HL-60 (cell line): ENCODE results near the gene PTCHD4.

ENCODE experiments used
- GABPA ChIP-seq: IDR thresholded peaks from 2 replicates; pipeline ENCODE4 v1.6.1; 2012; ENCODE audit warnings: low read depth
- POLR2AphosphoS5 ChIP-seq: IDR thresholded peaks from 2 replicates; pipeline ENCODE4 v1.6.1; 2012; ENCODE audit warnings: low read depth
- SPI1 ChIP-seq: IDR thresholded peaks from 2 replicates; pipeline ENCODE4 v1.6.1; 2012; ENCODE audit warnings: low read depth, mild to moderate bottlenecking, borderline replicate concordance
- TF ChIP-seq, protein P1 (sequence below): IDR thresholded peaks from one replicate; pipeline ENCODE4 v1.5.1; 2011; ENCODE audit warnings: low read length, control low read depth, inconsistent platforms; ENCODE audit not compliant: insufficient read depth
- TF ChIP-seq, protein P2 (sequence below): IDR thresholded peaks from 2 replicates; pipeline ENCODE4 v1.6.1; 2012; ENCODE audit warnings: low read depth; ENCODE audit not compliant: insufficient replicate concordance

DNA sequence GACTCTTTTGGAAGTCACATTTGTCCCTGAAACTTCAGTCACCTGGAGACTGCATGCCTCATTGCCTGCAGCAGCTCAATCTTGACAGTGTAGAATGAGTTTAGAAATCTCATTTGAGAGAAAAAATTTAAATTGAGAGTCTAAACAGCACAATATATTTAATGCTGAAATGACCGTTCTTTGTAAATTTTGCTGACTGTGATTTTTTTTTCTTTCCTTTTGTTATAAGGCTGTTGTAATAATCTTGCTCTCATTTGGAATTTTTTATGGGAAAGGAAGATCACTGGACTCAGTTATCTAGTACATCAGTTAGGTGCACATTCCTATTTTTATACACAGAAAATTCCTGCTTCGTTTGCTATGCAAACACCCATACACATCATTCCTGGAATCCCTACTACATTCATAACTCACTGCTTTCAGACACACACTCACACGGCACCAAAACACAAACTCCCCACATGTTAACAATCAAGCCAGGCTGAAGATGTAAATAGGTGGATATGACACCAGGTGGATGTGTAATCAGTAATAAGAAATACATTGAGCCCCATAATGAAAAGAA, 43.8 kb downstream of the PTCHD4 start:
- TF ChIP-seq, protein P1, sequence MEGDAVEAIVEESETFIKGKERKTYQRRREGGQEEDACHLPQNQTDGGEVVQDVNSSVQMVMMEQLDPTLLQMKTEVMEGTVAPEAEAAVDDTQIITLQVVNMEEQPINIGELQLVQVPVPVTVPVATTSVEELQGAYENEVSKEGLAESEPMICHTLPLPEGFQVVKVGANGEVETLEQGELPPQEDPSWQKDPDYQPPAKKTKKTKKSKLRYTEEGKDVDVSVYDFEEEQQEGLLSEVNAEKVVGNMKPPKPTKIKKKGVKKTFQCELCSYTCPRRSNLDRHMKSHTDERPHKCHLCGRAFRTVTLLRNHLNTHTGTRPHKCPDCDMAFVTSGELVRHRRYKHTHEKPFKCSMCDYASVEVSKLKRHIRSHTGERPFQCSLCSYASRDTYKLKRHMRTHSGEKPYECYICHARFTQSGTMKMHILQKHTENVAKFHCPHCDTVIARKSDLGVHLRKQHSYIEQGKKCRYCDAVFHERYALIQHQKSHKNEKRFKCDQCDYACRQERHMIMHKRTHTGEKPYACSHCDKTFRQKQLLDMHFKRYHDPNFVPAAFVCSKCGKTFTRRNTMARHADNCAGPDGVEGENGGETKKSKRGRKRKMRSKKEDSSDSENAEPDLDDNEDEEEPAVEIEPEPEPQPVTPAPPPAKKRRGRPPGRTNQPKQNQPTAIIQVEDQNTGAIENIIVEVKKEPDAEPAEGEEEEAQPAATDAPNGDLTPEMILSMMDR, result no peak
- TF ChIP-seq, protein P2, sequence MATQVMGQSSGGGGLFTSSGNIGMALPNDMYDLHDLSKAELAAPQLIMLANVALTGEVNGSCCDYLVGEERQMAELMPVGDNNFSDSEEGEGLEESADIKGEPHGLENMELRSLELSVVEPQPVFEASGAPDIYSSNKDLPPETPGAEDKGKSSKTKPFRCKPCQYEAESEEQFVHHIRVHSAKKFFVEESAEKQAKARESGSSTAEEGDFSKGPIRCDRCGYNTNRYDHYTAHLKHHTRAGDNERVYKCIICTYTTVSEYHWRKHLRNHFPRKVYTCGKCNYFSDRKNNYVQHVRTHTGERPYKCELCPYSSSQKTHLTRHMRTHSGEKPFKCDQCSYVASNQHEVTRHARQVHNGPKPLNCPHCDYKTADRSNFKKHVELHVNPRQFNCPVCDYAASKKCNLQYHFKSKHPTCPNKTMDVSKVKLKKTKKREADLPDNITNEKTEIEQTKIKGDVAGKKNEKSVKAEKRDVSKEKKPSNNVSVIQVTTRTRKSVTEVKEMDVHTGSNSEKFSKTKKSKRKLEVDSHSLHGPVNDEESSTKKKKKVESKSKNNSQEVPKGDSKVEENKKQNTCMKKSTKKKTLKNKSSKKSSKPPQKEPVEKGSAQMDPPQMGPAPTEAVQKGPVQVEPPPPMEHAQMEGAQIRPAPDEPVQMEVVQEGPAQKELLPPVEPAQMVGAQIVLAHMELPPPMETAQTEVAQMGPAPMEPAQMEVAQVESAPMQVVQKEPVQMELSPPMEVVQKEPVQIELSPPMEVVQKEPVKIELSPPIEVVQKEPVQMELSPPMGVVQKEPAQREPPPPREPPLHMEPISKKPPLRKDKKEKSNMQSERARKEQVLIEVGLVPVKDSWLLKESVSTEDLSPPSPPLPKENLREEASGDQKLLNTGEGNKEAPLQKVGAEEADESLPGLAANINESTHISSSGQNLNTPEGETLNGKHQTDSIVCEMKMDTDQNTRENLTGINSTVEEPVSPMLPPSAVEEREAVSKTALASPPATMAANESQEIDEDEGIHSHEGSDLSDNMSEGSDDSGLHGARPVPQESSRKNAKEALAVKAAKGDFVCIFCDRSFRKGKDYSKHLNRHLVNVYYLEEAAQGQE, result no peak
- TF ChIP-seq SPI1, result no peak
- no peak for TF ChIP-seq POLR2AphosphoS5
- no peak for TF ChIP-seq GABPA
